Keratinocyte (primary cell): ENCODE data around the gene AHCYL2. TPM values are rescaled to one million over a fixed set of nuclear protein-coding genes. Genes with fewer than 3 reads are reported as not detected.

Experiments used
- DNase-seq: peaks from one replicate; pipeline ENCODE4 v3.0.0-alpha.2; 2011; ENCODE audit warnings: low read depth, missing footprints, low spot score
- FAIRE-seq: peaks from 2 replicates; lab custom pipeline; 2011; peaks lifted over from hg19 to GRCh38; lab: Jason Lieb, UNC
- H2AFZ ChIP-seq: 2 replicates; pipeline ENCODE4 v1.6.0; 2012; ENCODE audit warnings: low read length, control low read depth, inconsistent platforms; ENCODE audit not compliant: control insufficient read depth
- H3K27ac ChIP-seq: 2 replicates; pipeline ENCODE4 v1.5.1; 2011; ENCODE audit warnings: low read length; ENCODE audit not compliant: control insufficient read depth, insufficient read depth
- H3K27me3 ChIP-seq: 3 replicates; pipeline ENCODE4 v1.6.0; 2011; ENCODE audit warnings: low read length; ENCODE audit not compliant: control insufficient read depth, insufficient read depth; ENCODE audit errors: extremely low read depth
- H3K36me3 ChIP-seq, 2 experiments: 2 replicates in 1 of 2; 3 replicates in 1 of 2; pipeline ENCODE4 v1.5.1; 2011; ENCODE audit warnings: low read length in 2 of 2, mild to moderate bottlenecking in 1 of 2; ENCODE audit not compliant: control insufficient read depth in 2 of 2, insufficient read depth in 2 of 2; ENCODE audit errors: extremely low read depth in 1 of 2
- H3K4me1 ChIP-seq: 3 replicates; pipeline ENCODE4 v1.5.1; 2011; ENCODE audit warnings: low read length; ENCODE audit not compliant: control insufficient read depth, insufficient read depth; ENCODE audit errors: extremely low read depth
- H3K4me2 ChIP-seq: 3 replicates; pipeline ENCODE4 v1.6.0; 2011; ENCODE audit warnings: low read depth, low read length; ENCODE audit not compliant: control insufficient read depth, insufficient read depth; ENCODE audit errors: extremely low read depth
- H3K4me3 ChIP-seq, 3 experiments: fragments of 200-600 bp in 1 of 3; sonication (generic) in 1 of 3; 2 replicates in 2 of 3; 3 replicates in 1 of 3; pipeline ENCODE4 v1.5.1; 2011 to 2016; ENCODE audit warnings: low read length in 3 of 3, mild to moderate bottlenecking in 3 of 3, control low read depth in 2 of 3, inconsistent platforms in 1 of 3, low read depth in 1 of 3, mixed read lengths in 1 of 3, mixed run types in 1 of 3, moderate library complexity in 1 of 3; ENCODE audit not compliant: control insufficient read depth in 2 of 3, insufficient read depth in 2 of 3; ENCODE audit errors: extremely low read depth in 1 of 3
- H3K79me2 ChIP-seq: 2 replicates; pipeline ENCODE4 v1.6.0; 2012; ENCODE audit warnings: low read length; ENCODE audit not compliant: control insufficient read depth, insufficient read depth
- H3K9ac ChIP-seq: 3 replicates; pipeline ENCODE4 v1.6.0; 2011; ENCODE audit warnings: low read length; ENCODE audit not compliant: control insufficient read depth, insufficient read depth; ENCODE audit errors: extremely low read depth
- H3K9me1 ChIP-seq: 3 replicates; pipeline ENCODE4 v1.6.0; 2011; ENCODE audit warnings: low read length; ENCODE audit not compliant: control insufficient read depth, insufficient read depth; ENCODE audit errors: extremely low read depth
- H3K9me3 ChIP-seq: 2 replicates; pipeline ENCODE4 v1.5.1; 2012; ENCODE audit warnings: low read depth, low read length; ENCODE audit not compliant: control insufficient read depth
- H4K20me1 ChIP-seq: 3 replicates; pipeline ENCODE4 v1.6.0; 2011; ENCODE audit warnings: low read length; ENCODE audit not compliant: control insufficient read depth, insufficient read depth; ENCODE audit errors: extremely low read depth
- CTCF ChIP-seq, 3 experiments: IDR thresholded peaks in 1 of 3; conservative IDR thresholded peaks in 1 of 3; optimal IDR thresholded peaks in 1 of 3; 2 replicates in 2 of 3; 3 replicates in 1 of 3; pipeline versions ENCODE3 to v1.5.1; 2011; ENCODE audit warnings: low read length in 3 of 3, mild to moderate bottlenecking in 3 of 3, moderate library complexity in 2 of 3, control low read depth in 1 of 3, inconsistent platforms in 1 of 3; ENCODE audit not compliant: insufficient read depth in 2 of 3; ENCODE audit errors: extremely low read depth in 1 of 3
- EZH2 ChIP-seq: IDR thresholded peaks from one replicate; pipeline ENCODE4 v1.6.1; 2012; ENCODE audit warnings: inconsistent platforms, mild to moderate bottlenecking, low read length, moderate library complexity
- dilution Hi-C: fragments of 300-500 bp; cut with MboI; formaldehyde crosslinking; loops from one replicate; pipeline ENCODE4 v1.7.0; 2020; ENCODE audit warnings: low sequenced_read_pairs; ENCODE audit not compliant: extremely low pct_ligation_motif_present
- polyA plus RNA-seq, 5 experiments: library from polyadenylated mRNA; depleted of rRNA in 3 of 5; stranded (reverse) in 3 of 5; stranded (forward) in 1 of 5; unstranded in 1 of 5; fragments of >200 nt; gene quantifications; 1 replicate in 1 of 5; 2 replicates in 3 of 5; 3 replicates in 1 of 5; pipeline versions ENCODE4 v1.2.1 to v1.2.3, GENCODE V29; 2011 to 2012; ENCODE audit warnings: missing spikeins in 2 of 5, low read depth in 1 of 5, low replicate concordance in 1 of 5

AHCYL2 gene
- polyA plus RNA-seq, 1 donor (not counting 4 experiments of a cell fraction or from before 2014, with no cell fraction given): 32.8 TPM

GRCh38 chr7:129334473-129334872 is 109.6 kb downstream of the AHCYL2 start:
- DNase-seq: no peak
- H3K79me2 ChIP-seq: no peaks in the 10 kb centered on the region
- no peaks in the 10 kb centered on the region for H3K36me3 ChIP-seq
- TF ChIP-seq CTCF (optimal IDR thresholded peaks at IDR 0.05 in 1 of 3, IDR thresholded peaks at IDR 0.05 in 1 of 3, conservative IDR thresholded peaks at IDR 0.05 in 1 of 3; ENCODE audit: extremely low read depth in 1 of 3, insufficient read depth in 2 of 3, low read length in 3 of 3): no peak
- TF ChIP-seq EZH2: no peak
- no peaks in the 10 kb centered on the region for H4K20me1 ChIP-seq
- no peak overlapping the region for H3K4me3 ChIP-seq
- FAIRE-seq: no peak
- H3K4me1 ChIP-seq: peaks cover 9% of the 10 kb centered on the region
- H3K9ac ChIP-seq: no peak overlapping the region
- dilution Hi-C loops: no loop called here
- no peaks in the 10 kb centered on the region for H3K27me3 ChIP-seq
- no peaks in the 10 kb centered on the region for H3K9me3 ChIP-seq
- H3K9me1 ChIP-seq: no peaks in the 10 kb centered on the region
- H3K4me2 ChIP-seq: no peak overlapping the region
- H3K27ac ChIP-seq: no peak overlapping the region
- no peak overlapping the region for H2AFZ ChIP-seq

- no peaks in the 10 kb centered on the region for H4K20me1 ChIP-seq
- H3K27me3 ChIP-seq: no peaks in the 10 kb centered on the region
- H3K79me2 ChIP-seq: no peaks in the 10 kb centered on the region
- no peak overlapping the region for H3K4me2 ChIP-seq
- TF ChIP-seq EZH2: no peak
- no peak for TF ChIP-seq CTCF (optimal IDR thresholded peaks at IDR 0.05 in 1 of 3, IDR thresholded peaks at IDR 0.05 in 1 of 3, conservative IDR thresholded peaks at IDR 0.05 in 1 of 3; ENCODE audit: extremely low read depth in 1 of 3, insufficient read depth in 2 of 3, low read length in 3 of 3)
- no peak overlapping the region for H3K9ac ChIP-seq
- no peaks in the 10 kb centered on the region for H3K9me1 ChIP-seq
- dilution Hi-C loops: no loop called here
- H3K4me3 ChIP-seq: no peak overlapping the region
- no peak overlapping the region for H3K27ac ChIP-seq
- H3K9me3 ChIP-seq: no peaks in the 10 kb centered on the region
- H3K36me3 ChIP-seq: no peaks in the 10 kb centered on the region
- H2AFZ ChIP-seq: no peak overlapping the region
- DNase-seq: no peak
- no peaks in the 10 kb centered on the region for H3K4me1 ChIP-seq
- no peak for FAIRE-seq
These were observed 113.6 kb downstream of the AHCYL2 start for GRCh38 chr7:129338450-129338849.
